Activated CD4-positive, alpha-beta T cell treated with anti-CD3 and anti-CD28 coated beads for 24 hours (primary cell): ENCODE measurements around the gene ATP2B3.

Experiments used
- DNase-seq, 2 donors: peaks; one replicate each; pipeline ENCODE4 v3.0.0-alpha.2; 2020; ENCODE audit warnings: low read depth in 2 of 2

Gene ATP2B3

DNA sequence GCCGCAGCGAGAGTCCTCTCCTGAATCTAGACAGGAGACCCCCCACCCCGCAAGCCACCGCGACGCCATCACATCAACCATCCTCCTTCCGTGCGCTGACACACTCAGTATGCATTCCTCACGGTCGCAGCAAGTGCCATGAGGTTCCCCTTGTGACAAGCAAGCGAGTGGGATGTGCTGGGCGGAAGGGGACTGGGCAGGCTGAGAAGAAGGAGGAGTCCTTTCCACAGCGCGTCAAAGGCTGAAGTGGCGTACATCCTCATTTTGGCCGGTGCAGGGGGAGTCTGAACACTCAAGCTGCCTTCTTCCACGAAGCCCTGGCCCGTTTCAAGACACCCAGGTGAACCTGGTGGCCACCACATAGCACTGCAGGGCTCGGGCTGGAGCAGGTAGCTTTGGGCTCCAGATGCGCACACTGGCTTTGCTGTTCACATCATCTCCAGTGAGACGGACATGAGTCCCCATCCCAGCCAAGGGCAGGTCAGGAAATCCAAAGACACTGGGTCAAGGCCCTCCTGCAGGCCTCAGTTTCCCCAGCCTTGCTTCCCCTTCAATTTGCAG is 51.1 kb downstream of the ATP2B3 start:
- DNase-seq, result no peak

DNA sequence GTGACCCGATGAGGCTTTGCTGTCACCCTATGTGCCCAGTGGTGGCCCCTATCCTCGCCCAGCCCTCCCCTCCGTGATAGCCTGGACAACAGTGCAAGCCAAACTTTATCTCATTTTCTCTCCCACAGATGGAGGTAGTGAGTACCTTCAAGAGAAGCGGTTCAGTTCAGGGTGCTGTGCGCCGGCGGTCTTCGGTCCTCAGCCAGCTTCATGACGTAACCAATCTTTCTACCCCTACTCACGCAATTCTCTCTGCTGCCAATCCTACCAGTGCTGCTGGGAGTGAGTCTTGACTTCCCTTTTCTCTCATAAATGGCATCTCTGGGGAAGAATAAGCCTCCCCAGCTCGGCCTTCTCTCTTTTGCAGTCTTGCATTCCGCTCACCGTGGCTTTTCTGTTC is 52.0 kb downstream of the ATP2B3 start:
- no peak for DNase-seq

DNA sequence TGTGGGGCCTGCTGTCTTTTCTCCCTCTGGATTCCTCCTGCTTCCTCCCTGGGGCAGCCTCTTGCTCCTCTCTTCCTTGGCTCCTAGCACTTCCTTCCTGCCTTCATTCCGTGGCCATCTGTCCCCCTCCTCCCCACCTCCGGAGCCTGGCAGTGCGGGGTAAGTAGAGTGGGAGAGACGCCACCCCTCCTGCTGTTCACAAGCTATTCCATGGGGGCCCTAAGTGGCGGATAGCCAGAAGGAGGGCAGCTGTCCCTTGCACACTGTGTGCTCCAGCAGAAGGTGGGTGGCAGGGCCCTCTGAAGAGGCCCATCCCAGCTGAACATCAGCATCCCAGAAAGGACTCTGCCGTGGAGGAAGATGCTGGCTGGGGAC is 54.1 kb downstream of the ATP2B3 start:
- no peak for DNase-seq

DNA sequence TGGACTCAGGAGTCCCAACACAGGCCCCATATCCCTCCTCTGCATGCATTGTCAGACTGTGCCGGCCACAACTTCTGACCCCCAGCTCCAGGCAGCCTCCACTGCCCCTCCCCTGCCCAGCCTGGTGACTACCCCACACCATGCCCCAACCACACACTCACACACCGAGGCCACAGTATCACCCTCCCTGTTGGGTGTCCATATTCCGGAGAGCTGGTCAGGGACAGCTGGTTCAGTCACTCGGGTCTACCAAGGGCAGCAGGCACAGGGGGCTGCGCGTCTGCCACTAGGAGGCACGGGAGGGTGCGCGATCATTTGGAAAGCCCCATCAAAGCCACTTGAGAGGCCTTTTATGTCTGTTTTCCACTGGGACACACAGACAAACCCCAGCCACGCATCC is 55.2 kb downstream of the ATP2B3 start:
- DNase-seq, result no peak

DNA sequence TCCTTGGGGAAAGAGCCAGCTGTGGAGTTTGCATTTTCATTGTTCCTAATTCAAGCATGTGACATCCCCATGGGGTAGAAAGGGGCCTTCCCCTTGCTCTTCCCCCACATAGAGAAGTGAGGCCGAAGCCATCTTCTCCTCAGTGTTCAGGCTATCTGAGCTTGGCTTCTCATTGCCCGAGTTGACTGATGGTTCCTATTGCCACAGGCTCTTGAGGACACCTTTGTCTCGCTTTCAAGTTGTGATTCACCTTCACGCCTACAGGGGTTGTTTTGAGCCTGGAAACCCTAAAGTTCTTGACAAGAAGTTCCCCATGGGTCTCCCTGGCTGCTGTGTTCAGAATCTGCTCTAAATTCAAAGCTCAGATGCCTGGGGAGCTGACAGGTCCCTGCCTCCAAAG is 56.5 kb downstream of the ATP2B3 start:
- no peak for DNase-seq

DNA sequence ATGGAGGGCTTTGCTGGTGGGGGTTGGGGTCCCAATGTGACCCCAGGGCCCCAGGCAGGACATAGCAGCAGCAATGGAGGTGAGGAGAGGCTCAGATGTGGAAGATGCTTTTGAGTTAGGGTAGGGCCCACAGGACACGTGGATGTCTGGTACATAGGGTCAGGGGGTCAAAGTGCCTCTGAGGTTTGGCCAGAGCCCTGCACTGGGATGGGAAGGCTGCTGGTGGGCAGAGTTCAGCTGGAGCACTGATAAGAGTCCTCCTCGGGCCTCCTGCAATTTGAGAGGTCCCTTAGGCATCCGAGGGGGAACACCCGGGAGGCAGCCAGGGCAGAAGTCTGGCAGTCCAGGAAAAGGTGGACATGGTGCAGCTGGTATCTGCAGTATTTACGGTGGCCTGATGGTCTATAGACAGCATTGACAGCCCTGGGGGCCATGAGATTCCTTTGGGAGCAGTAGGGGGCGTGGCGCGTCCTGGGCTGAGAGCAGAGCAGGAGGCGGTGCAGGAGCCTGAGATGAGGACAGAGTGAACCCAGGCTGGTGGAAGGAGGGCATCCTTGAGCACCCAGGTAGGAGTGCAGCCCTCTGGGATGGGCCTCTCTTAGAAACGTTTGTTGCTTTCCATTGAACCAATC is 58.9 kb downstream of the ATP2B3 start:
- DNase-seq, result no peak

DNA sequence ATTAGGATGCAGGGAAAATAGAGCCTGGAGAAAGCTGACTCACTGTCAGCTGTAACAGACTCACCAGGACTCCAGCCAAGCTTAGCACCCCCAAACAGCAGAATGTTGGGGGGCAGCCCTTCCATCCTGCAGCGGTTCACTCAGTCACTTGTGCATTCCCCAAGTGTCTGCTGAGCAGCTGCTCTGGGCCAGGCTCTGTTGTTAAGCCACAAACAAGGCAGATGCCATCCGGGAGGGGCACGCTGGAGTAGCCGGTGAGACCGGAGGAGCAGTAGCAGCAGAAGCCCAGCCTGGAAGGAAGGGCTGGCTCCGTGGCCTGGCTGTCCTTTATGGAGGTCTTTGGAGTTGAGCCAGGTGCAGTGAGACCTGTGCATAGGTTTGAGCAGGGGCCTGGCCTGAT is 59.5 kb downstream of the ATP2B3 start:
- no peak for DNase-seq

DNA sequence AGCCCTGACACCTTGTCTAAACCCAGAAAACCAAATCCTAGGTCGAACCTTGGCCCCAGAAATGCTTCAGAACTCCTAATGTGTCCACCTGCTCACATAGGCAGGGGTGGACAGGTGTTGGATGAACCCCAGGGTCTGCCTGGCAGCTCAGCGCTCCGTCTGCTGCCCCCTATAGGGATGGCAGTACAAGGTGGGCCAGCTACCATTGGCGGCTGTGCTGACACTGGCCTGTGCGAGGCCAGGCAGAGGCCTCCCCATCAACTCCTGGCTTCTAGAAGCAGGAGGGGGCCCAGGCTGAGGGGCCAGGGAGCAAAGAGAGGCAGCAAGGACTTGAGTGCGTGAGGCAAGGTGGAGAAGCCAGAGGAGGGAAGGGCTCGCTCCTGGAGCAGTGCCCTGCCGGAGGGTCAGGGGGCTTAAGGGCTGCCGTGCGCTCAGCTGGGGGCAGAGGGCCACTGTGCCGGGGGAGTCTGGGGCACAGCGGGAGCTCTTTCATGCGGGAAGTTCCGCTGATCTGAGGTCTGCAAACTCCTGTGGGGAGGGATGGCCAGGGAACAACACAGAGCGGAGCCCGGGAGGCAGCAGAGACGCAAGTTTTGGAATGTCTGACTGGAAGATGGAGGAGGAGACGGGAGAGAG is 60.9 kb downstream of the ATP2B3 start:
- DNase-seq, result no peak

DNA sequence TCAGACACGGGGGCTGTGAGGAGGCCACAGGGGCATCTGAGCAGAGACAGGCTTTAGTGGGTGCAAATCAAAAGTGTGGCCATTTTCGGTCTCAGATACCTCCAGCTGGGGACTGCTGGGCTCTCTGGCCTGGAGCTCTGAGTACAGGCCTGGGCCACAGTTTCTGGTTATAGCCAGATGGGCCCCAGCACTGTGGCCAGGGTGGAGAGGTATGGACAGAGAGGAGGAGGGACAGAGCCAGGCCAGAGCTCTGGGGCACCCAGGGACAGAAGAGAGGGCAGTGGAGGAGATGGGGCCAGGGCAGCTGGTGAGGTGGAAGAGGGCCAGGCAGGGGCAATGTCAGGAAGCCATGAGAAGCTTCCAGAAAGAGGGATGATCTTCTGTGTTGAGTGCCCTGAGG is 61.4 kb downstream of the ATP2B3 start:
- no peak for DNase-seq

DNA sequence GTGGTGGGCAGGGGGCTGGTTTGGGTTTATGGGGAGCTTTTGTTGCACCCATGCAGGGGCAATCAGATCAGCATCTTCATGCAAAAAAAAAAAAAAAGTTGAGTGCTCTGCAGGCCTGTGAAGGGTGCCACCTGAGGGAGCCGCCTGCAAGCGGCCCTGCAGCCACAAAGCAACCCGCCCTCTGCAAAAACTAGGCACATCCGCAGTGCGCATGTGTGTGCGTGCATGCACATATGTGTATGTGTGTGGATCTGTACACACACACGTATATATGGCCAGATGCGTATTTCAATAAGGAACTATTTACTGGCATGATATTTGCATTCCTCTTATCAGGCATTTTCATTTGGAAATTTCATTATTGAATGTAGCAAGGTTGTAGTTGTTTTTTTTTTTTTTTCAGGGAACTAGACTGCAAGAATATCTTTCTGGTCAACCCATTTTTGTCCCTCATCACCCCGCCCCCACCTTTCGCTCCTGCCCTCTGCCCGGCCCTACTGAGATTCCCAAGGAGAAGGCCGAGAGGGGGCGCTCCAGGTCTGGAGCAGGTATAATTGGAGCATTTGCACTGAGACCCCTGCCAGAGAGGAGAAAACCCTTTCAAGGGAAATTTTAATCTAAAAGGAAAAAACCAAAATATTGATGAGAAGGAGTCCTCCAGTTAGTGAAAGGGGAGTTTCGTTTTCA is 63.4 kb downstream of the ATP2B3 start:
- no peak for DNase-seq

DNA sequence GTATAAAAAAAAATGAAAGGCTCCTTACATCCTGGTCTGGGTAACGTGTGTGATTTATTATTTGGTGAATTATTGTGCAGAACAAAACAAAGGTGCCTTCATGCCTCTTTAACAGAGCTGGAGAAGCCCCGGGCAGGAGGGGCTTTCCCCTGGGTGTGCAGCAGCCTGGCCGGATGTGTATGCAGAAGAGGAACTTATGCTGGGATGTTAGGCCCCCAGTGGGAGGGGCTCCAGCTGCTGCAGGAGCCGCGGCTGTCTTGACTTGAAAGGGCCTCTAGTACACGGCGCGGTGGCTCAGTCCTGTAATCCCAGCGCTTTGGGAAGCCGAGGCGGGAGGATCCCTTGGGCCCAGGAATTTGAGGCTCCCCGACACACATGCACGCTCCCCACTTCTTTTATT is 65.5 kb downstream of the ATP2B3 start:
- peak; percentile 26 to 49 for DNase-seq

DNA sequence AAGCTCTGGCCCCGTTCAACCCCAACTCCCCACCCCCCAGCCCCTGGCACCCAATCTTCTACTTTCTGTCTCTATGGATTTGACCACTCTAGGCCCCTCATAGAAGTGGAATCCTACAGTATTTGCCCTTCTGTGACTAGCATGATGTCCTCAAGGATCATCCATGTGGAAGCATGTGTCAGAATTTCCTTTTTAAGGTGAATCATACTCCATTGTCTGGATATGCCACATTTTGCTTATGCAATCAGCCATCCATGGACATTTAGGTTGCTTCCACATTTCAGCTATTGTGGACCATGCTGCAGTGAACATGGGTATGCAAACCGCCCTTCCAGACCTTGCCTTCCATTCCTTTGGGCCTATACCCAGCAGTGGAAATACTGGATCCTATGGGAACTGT is 66.0 kb downstream of the ATP2B3 start:
- no peak for DNase-seq

DNA sequence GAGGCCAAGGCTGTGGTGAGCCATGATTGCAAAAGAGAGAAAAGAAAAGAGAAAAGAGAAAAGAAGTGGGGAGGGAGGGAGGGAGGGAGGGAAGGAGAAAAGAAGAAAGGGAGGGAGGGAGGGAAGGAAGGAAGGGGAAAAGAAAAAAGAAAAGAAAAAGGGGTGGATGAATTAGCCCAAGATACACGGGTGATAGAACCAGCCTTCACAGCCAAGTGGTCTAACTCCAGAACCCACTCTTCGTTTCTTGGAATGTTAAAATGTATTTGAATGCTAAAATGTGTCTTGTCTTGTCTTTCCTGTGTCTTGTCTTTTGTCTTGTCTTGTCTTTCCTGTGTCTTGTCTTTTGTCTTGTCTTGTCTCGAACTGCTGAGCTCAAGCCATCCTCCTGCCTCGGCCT is 68.4 kb downstream of the ATP2B3 start:
- no peak for DNase-seq

DNA sequence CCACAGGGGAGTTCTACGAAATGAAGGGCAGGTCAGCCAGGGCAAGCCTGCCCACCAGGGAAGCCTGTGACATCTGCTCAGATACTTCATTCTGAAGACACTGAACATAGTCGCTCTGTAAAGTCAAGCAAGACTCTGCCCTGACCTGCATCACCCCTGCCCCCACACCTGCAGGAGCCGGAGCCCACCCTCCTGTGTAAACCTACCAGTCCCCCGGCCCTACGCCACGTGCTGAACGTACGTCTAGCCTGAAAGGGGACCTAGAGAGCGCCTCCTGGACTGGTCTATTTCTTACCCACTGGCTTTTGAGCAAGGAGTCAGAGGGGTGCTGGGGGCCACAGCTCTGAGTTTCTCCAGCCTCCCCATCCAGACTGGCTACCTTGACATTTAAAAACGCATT is 69.9 kb downstream of the ATP2B3 start:
- no peak for DNase-seq

DNA sequence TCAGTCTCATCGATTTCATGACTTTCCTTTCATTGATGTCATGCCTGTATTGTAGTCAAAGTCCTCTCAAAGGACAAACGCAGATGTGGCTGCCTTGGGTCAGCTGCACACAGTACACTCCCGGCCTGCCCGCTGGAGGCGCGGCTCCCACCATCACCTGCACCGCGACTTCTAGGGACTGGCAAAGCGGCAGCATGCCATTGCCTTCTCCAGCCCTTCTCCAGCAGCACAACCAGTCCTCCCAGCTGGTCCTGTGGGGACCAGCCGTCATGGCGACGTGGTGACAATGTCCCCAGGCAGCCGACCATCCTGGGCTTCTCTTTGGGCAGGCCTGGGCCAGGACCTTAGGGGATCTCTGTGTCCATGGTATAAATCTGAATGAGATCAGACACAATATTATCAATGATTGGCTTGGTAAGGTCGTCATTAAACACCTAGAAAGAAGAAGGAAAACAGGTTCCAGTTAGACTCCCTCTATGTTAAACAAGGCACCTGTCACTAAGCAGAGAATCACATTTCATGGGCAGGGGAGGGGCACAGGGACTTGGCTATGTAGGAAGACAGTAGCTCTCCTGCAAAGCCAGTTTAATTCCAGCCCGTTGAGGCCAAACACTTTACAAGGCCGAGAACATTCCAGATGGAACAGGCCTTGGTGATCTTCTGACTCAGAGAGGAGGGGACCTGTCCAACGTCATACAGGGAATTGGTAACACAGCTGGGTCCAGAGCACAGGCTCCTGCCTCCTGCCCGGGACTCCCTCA is 70.8 kb downstream of the ATP2B3 start:
- DNase-seq, result no peak

DNA sequence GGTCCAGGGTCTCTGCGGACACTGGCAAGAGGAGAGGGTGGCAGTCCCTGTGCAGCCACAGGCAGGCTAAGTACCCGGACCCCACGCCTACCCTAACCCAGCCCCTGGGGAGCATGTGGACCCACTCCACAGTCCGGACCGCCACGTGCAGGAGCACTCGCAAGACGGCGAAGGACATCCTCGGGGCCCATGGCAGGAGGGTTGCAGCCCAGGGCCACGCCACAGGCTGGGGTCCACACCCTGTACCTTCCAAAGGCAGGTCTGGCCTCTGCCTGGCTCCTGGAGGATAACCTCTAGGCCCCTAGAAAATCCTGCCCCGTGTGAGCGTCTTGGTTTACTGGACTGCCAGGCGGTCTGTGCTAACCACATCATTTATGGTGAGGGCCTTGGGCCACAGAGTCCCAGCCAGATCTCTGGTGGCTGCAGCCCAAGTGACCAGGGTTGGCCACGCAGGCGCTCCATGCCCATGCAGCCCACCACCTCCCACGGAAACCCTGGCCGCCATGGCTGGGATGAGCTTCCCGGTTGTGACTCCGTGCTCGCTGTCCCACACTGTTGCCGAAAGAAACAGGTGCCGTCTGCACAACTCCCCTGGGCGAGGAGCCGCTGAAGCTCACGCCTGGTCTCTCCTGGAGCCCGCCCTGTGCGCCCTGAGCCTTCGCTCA is 71.5 kb downstream of the ATP2B3 start:
- DNase-seq, result no peak

DNA sequence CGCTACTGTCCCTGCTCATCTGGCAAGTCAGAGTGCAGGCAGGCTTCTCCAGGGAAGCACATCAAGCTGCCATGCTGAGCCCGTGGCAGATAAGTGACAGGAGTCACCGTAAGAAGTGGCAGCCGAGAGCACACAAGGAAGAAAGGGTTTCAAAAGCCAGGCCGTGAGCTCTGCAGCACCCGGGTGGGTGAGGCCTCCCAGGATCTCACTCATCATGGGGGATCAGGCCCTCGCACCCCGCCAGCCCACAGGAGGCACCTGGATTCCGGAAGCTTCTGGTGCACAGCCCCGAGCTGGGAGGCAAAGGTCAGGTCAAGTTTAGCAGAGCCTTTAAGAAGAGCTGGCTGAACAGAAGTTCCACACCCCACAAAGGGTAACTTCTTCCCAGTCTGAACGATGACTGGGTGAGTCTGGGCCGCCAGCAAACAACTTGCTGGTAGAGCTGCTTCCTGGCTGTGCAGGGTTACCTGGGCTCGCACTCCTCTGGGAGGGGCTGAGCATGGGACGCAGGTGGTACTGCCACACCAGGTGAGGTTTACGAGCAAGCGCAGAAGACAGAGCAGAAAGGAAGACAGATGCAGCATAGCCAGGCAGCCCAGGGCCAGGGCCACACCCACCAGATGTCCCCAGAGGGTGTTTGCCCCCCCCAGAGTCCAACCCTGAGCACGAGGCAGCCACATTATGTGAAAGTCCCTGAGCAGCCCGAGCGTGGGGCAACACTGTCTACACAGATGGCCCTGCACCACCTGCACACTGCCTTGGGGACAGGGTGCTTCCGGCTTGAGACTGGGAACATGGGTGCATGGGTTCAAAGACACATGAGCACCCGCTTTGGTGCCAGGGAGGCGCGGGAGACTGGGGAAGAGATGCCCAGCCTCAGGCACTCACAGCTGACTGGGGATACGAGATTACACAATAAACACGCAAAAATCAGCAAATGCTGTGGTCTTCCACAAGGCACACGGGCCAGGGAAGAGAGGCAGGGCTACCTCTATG is 73.8 kb downstream of the ATP2B3 start:
- no peak for DNase-seq

DNA sequence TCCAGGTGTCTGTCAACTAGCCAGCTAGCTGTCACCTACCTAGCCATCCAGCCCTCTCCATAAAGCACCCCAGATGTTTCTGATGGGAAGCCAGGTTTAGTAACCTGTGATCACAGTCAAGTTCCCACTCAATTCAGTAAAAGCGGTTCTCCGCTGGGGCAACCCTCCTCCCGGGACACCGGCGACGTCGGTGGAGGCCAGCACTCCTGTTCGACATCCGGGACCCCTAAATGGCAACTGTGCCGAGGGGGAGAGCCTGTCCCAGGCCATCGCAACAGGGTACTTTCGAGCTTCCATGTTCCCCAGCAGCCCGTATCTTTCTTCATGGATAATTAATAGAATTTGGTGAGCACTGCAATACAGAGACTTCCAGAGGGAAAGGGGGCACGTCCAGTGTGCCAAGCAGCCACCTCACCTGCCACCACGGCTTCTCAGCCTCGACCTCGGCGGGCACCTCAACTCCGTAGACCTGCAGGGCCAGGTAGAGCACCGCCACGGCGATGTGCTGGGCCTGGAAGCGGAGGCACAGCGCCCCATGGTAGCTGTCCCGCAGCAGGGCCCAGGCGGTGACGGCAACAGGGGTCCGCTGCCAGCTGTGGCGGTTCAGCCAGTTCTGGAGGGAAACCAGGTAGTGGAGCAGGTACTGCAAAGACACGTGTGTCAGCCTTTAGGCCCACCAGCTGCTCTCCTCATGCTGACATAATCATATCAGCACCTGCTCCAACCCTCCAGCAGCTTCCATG is 74.8 kb downstream of the ATP2B3 start:
- no peak for DNase-seq

DNA sequence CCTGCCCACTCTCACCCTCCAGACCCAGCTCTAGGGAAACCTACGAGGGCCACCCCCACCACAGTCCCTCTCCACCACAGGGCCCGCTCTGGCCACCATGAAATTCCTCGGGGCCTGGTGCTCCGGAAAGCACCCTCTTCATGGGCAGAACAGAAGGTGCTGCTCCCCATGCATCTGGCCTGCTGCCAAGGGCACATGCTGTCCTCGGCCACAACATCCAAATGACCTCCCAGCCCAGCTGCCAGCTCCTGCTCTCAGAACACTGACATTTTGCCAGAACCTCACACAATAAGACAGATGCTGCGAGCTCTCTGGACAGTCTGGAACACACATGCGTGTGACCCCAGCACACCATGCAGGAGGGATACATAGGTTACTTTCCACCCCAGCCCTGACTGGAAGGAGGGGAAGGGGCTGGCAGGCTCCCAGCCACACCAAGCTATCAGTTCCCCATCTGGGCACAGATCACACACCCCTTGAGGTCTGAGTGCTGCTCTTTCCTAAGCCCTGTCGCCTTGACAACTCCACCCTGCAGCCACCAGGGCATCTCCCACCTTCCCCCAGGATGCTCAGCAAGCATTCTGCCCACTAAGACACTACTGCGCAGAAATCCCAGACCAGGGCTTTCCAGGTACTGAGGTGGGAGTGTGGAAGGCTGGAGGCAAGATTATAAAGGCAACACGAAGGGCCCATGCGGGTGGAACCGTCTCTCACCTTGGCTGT is 75.7 kb downstream of the ATP2B3 start:
- no peak for DNase-seq
